ENCODE results near the gene ATP2C2.

- TF ChIP-seq CTCF (IDR thresholded peaks at IDR 0.05) (no peak), EP300 (IDR thresholded peaks at IDR 0.05) (no peak), POLR2A (IDR thresholded peaks at IDR 0.05; ENCODE audit: low read depth) (no peak)
These were observed 36.8 kb downstream of the ATP2C2 start for GRCh38 chr16:84404936-84405639.
